ENCODE measurements around the gene CDH22.

CDH22 gene

DNA sequence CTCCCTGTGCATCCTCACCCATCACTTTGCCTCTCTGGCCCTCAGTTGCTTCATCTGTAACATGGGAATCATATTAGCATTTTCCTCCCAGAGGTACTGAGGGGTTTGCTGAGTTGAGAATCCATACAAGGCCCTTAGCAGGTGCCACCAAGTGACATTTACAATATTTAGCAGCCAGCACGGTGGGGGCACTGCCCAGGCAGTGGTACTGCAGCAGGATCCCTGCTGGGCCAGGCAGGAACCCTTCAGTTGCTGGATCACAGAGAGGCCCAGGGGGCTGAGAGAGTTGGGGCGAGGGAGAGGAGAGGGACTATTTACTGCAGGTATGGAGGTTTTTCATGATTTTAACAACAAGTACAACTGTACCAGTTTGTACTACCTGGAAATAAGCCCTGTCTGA, 65.9 kb downstream of the CDH22 start:
- no peak for DNase-seq (ENCODE audit: low spot score)

DNA sequence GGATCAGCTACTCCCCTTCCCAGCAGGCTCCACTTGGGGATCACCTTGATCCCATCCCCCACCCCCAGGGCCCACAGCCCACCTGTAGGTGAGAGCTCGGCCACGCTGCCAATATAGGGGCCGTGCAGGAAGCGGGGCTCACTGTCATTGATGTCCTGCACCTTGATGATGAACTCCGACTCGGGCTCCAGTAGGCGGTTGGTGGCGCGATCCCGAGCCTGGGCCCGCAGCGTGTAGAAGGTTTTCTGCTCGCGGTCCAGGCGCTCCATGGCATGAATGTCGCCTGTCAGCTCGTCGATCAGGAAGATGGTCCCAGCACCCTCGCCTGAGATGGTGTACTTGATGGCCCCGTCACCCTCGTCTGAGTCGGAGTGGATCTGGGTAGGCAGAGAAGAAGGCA, 67.4 kb downstream of the CDH22 start:
- DNase-seq (ENCODE audit: low spot score), result no peak

DNA sequence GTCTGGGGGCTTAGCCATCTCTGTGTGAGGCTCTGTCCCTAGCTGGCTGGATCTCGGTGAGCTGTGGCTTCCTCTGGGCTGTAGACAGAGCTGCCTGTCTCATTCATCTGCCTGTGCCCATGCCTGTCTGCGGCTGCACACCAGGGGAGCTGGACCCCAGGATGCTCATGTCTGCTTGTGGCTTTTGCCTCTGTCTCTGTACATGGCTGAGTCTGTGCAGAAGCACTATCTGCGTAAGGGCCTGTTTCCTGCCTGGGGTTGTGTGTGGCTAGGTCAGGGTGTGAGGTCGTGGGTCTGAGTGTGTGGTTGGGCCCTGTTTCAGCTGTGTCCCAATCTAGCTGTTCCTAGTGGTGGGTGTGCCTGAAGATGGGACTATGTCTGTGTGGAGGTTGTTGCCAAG, 68.2 kb downstream of the CDH22 start:
- DNase-seq (ENCODE audit: low spot score), result no peak

GRCh38 chr20:46237736-46238135, 70.6 kb downstream of the CDH22 start:
- no peak for DNase-seq (ENCODE audit: low spot score)

DNA sequence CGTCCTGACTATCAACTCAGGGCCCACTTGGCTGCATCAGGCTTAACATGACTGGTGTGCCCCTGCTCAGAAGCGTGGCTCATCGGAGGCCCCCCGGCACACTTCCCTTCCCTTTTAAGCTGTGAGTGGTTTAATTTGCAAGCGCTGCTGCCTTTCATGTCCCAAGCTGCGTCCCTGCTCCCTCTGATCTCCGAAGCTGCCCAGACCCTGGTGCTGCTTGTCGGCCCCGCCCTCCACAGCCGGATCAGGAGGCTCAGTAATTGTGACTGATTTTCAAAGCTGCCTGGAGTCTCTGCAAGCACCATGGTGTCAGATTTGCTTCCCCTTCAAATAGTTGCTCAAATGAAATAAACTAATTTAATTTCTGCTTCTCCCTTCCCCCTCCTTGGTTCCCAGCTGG, 71.1 kb downstream of the CDH22 start:
- DNase-seq (ENCODE audit: low spot score), result no peak

GRCh38 chr20:46235077-46235476, 73.2 kb downstream of the CDH22 start:
- no peak for DNase-seq (ENCODE audit: low spot score)

DNA sequence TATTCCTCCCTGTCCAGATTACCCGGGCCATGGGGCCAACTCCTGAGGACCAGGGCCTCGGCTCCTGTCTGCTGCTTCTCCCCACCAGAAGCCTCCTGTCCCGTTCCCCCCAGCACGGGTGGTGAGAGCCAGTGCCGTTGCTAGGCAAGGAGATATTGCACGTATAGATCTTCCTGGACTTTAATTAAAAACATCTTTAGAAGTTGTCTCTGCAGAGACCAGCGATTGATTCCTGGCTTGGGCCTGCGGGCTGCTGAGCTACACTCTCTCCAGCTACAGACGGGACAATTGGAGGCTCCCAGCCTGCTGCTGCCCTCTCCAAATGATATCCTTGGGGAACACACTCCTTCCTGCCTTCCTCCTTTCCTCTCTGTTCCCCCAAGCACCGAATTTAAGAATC, 74.6 kb downstream of the CDH22 start:
- no peak for DNase-seq (ENCODE audit: low spot score)

DNA sequence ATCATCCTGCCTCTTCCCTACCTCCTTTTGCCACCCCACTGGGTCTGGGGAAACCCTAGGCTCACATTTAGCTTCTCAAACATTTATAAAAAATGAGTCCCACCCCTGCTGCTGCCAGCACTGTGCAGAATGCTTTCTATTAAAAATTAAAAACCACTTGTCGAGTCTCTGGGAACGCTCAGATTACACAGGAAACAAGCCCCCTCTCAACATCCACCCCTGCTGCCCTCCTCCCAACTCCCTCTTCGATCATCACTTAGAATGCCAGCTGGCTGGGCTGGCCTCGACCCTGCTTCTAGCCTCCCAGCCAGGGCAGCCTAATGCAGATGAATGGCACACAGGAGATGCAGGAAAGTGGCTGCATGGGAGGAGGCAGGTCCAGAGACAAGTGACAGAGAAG, 75.8 kb downstream of the CDH22 start:
- DNase-seq (ENCODE audit: low spot score), result no peak

DNA sequence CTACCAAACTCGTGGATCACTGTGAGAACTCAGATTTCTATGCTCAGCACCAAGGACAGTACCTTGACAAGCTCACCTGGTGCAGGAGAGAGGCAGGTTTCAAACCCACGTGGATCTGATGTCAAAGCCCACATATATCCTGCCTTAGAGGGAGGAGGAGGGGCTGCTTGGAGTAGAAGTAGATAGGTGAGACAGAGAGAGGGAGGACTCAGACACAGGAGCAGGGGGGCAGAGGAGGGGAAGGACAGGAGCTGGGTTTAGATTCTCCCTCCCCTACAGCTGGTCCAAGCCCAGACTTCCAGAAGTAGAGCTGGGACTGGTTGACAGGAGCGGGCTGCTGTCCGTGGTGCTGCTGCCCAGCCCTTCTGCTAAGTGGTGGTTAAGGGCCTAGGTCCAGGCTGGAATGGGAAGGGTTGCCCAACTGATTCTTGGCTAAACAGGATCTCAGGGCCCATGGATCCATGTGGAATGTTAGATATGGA, 77.5 kb downstream of the CDH22 start:
- no peak for DNase-seq (ENCODE audit: low spot score)

DNA sequence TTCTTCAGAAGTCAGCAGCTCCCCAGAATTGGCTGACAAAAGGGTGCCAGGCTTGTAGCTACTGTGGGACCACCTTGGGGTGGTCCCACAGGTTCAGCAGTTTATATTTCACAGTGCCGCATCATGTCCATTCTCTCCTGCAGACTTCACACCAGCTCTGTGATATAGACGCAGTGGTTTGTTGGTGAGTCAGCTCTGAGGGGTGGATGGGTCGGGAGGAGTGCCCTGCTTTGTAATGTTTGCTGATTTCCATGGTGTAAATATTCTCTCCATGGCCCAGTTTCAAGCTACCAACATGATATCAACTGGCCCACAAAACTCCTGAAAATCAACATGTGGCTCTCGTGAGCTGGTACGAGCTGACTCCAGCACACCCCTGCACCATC, 78.2 kb downstream of the CDH22 start:
- no peak for DNase-seq (ENCODE audit: low spot score)

DNA sequence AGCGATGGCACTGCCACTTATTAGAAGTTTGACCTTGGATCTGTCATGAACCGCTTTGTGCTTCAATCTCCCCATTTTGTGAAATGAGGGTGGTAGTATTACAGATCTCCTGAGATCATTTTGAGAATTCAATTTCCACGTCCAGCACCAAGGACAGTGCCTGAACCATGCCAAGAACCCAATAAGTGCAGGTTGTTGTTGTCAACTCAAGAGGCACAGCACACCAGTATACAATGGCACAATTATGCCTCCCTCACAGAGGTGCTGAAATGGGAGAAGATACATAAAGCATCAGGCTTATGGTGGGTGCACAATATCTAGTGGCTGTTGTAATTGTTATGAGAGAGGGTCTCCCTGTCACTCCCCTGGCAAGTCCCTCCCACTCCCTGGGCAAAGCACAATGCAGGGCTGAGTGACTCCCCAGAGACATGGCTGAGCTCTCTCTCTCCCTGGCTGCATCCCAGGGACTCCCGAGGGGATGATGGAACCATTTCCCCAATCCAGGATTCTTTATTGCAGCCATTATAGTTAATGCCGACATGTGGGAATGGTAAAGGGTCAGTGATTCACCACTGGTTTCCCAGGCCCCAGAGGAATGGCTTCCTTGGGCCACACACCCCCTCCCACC, 78.7 kb downstream of the CDH22 start:
- no peak for DNase-seq (ENCODE audit: low spot score)

GRCh38 chr20:46228670-46229069, 79.6 kb downstream of the CDH22 start:
- no peak for DNase-seq (ENCODE audit: low spot score)

GRCh38 chr20:46227272-46227767, 81.0 kb downstream of the CDH22 start:
- no peak for DNase-seq (ENCODE audit: low spot score)

DNA sequence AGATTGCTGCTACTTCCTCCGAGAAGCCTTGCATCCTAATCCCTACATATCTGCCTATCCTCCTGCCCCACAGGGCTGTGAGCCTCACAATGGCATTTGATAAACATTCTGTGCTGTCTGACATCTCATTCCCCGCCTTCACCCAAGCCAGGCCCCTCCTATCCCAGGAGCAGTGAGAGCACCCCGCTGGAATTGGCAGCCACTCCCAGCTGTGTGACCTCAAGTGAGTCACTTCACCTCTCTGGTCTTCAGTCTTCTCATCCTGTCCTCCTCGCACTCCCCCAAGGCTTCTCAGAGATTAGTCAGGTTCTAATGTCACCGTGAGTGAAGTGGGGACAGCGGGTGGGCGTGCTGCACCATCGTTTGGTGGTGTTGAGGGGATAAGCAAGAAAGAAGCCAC, 81.7 kb downstream of the CDH22 start:
- DNase-seq (ENCODE audit: low spot score), result no peak

GRCh38 chr20:46222521-46223007, 85.7 kb downstream of the CDH22 start:
- no peak for DNase-seq (ENCODE audit: low spot score)

GRCh38 chr20:46221256-46221833, 87.0 kb downstream of the CDH22 start:
- DNase-seq (ENCODE audit: low spot score), result no peak

GRCh38 chr20:46220455-46221207, 87.7 kb downstream of the CDH22 start:
- no peak for DNase-seq (ENCODE audit: low spot score)

GRCh38 chr20:46219920-46220319, 88.4 kb downstream of the CDH22 start:
- DNase-seq (ENCODE audit: low spot score), result no peak

DNA sequence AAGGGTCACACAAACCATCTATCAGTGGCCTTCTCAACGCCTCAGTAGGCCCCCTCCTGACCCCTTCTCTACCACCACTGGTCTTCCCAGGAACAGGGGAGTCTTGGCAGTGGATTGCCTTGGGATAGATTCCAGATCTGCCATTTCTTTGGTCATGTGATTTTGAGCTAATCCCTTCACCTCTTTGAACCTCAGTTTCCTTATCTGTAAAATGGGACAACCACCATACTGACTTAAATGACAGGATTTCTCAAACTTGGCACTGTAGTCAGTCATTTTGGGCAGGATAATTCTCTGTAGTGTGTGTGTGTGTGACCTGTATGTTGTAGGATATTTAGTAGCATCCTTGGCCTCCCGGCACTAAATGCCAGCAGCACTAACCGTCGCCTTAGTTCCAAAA, 89.1 kb downstream of the CDH22 start:
- no peak for DNase-seq (ENCODE audit: low spot score)

GRCh38 chr20:46218656-46219055, 89.6 kb downstream of the CDH22 start:
- DNase-seq (ENCODE audit: low spot score), result no peak

DNA sequence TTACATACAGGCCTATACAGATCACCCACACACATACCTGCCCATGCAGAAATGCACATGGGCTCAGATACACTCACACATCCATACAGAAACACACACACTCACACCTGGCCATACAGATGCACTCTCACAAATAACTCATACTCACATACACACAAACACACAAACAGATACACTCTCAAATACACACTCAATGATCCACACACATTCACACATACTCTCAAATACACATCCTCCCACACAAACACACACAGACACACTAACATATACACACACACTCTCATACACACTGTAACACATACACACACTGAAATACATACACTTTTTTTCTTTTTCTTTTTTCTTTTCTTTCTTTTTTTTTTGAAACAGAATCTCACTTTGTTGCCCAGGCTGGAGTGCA, 90.7 kb downstream of the CDH22 start:
- DNase-seq (ENCODE audit: low spot score), result no peak

DNA sequence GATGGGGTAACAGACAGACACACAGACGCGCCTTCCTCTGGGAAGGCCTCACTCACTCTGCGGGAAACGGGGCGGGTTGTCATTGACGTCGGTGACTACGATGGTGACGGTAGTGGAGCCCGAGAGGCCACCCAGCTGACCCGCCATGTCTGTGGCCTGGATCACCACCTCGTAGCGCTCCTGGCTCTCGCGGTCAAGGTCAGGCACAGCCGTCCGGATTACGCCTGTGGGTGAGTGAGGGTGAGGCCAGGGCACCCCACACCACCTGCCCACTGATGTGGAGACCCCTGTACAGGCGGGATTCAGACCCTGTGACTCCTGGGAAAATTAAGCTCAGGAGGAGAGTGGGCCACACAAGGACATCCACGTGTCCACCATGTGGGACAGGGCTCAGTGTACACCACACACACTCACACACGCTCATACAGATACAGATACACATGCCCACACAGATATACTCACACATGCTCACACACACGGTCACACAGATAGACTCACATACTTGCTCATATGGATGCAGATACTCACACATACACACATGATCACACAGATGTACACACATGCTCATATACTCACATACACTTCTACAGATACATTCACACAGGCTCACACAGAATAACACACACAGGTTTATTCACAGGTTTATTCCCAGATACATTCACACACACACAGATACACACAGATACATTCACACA, 91.4 kb downstream of the CDH22 start:
- no peak for DNase-seq (ENCODE audit: low spot score)

Data from pons (tissue), 1 donor.